Ishikawa (cell line): ENCODE results near the gene ACTRT2.

Source experiments
- CREB1 ChIP-seq: IDR thresholded peaks from 2 replicates; pipeline ENCODE4 v1.6.1; 2012; ENCODE audit warnings: low read depth
- EP300 ChIP-seq: IDR thresholded peaks from 2 replicates; pipeline ENCODE4 v1.6.1; 2012; ENCODE audit warnings: borderline replicate concordance
- NFIC ChIP-seq: IDR thresholded peaks from 2 replicates; pipeline ENCODE4 v1.6.1; 2012
- RAD21 ChIP-seq: IDR thresholded peaks from 2 replicates; pipeline ENCODE4 v1.6.1; 2012; ENCODE audit warnings: low read depth
- YY1 ChIP-seq: IDR thresholded peaks from 2 replicates; pipeline ENCODE4 v1.6.1; 2012; ENCODE audit warnings: low read depth
- ZBTB7A ChIP-seq: IDR thresholded peaks from 2 replicates; pipeline ENCODE4 v1.6.1; 2012; ENCODE audit warnings: low read depth
- TF ChIP-seq, protein P1 (sequence below): IDR thresholded peaks from 2 replicates; pipeline ENCODE4 v1.6.1; 2012; ENCODE audit warnings: low read depth, mild to moderate bottlenecking

DNA sequence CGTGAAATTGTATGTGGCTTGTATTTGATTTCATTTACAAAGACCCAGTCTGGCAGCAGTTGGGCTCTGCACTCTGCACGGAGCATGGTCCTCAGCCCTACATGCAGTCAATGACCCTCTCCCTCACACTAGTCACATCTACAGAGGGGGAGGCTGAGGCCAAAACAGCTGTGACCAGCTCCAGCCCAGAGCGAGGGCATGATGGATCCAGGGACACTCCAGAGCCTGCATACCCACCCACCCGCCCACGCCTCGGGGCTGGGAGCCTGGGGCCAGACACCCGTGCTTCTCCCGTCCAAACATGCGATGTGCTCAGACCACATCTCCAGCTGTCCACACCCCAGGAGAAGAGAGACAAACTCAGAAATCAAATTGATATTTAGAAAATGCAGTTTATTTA, 33.8 kb downstream of the ACTRT2 start:
- TF ChIP-seq ZBTB7A (no peak), CREB1 (no peak), NFIC (no peak), RAD21 (no peak), EP300 (no peak), YY1 (no peak)
- TF ChIP-seq, protein P1, sequence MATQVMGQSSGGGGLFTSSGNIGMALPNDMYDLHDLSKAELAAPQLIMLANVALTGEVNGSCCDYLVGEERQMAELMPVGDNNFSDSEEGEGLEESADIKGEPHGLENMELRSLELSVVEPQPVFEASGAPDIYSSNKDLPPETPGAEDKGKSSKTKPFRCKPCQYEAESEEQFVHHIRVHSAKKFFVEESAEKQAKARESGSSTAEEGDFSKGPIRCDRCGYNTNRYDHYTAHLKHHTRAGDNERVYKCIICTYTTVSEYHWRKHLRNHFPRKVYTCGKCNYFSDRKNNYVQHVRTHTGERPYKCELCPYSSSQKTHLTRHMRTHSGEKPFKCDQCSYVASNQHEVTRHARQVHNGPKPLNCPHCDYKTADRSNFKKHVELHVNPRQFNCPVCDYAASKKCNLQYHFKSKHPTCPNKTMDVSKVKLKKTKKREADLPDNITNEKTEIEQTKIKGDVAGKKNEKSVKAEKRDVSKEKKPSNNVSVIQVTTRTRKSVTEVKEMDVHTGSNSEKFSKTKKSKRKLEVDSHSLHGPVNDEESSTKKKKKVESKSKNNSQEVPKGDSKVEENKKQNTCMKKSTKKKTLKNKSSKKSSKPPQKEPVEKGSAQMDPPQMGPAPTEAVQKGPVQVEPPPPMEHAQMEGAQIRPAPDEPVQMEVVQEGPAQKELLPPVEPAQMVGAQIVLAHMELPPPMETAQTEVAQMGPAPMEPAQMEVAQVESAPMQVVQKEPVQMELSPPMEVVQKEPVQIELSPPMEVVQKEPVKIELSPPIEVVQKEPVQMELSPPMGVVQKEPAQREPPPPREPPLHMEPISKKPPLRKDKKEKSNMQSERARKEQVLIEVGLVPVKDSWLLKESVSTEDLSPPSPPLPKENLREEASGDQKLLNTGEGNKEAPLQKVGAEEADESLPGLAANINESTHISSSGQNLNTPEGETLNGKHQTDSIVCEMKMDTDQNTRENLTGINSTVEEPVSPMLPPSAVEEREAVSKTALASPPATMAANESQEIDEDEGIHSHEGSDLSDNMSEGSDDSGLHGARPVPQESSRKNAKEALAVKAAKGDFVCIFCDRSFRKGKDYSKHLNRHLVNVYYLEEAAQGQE, result no peak
